GM18951 (cell line): ENCODE data around the gene THAP12.

ENCODE experiments used
- POLR2A ChIP-seq: IDR thresholded peaks from 4 replicates; pipeline ENCODE4 v1.6.1; 2011; ENCODE audit warnings: mild to moderate bottlenecking; ENCODE audit not compliant: insufficient read length, insufficient read depth; ENCODE audit errors: extremely low read depth
- in situ Hi-C: fragments of 300-500 bp; cut with MboI; formaldehyde crosslinking; loops from one replicate; pipeline ENCODE4 v1.12.0; 2022; ENCODE audit warnings: low sequenced_read_pairs, mixed read lengths, inconsistent platforms; ENCODE audit not compliant: unreplicated experiment

THAP12 gene

DNA sequence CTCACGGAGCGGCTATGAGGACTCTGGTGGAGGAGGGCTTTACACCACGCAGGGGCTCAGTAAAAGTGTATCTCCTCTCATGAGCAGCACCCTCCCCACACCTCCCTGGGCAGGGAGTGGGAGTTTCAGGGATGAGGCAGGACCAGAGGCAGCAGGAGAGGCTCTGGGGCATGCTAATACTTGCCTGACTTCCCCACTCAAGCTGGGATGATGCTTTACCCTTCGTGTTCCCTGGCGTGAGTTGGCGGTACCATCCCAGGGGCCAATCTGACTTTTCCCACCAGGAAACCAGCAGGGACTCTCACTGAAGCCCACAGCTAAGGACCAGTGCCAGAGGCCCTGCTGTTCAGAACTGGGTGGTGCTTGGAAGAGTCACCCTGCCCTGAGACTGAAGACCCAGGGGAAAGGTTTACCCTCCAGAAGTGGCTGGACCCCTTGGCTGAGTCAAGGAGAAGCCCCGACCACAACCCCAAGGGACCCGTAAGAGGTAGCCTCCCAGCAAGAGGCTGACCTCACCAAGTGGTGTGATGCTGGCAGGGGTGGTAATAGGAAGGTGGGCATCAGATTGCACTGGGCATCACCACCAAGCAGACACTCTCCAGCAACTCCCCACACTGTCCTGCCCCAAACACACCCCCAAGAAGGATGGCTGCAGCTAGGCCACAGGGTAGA lies 65.6 kb downstream of the THAP12 start:
- no peak for TF ChIP-seq POLR2A
- in situ Hi-C loops, result loop anchor here (10.0 kb wide), 2 partner anchors 101 to 431 kb away; no protein-coding TSS in a partner anchor

DNA sequence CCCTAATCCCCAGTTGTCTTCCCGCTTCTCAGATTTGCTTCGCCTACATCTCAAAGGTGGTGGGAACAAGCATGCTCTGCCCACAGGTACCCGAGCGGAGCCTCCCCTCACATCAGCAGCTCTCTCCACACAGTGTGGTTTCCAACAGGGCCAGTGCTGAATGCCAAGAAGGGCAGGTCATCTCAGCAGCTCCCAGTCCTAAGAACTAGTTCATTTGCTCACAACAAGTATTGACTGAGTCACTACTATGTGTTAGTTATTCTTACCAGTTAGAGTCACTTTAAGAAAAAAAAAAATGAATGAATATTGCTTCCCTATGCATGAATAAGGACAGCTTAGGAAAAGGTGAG lies 66.2 kb downstream of the THAP12 start:
- in situ Hi-C loops, result loop anchor here (10.0 kb wide), 2 partner anchors 100 to 430 kb away; no protein-coding TSS in a partner anchor
- TF ChIP-seq POLR2A, result no peak

DNA sequence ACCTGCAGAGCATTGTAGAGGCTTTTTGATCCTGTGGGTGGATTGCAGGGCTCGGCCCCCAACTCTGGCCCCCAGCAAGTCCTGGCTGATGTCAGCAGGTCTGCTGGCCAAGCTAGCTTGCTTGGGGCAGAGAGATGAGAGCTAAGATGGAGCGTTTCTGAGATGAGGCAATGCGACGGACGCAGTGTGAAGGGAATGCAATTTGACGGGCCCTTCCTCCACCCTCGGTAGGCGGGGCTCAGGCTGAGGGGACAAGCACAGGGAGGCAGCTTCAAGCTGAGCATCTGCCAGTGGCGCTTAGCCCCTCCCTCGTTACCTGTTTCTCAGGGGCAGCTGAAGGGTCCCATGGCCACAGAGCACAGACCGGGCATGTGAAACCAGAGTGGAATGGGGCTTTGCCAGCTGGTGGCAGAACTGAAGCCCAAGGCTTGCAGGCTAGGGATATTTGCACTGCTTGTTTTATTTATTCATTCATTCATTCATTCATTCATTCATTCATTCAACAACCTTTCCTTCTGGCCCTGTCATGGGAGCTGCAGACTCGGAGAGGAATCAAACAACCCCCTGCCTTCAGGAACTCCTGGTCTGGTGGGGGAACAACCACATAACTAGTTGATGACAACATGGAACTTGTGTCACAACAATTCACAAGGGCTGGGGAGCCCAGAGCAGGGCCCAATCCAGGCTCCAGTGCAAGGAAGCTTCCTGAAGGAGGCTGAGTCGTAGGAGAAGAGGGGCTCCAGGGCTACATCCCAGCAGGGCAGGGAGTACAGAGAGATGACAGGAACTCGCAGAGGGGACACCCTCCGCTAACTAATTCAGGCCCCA lies 66.8 kb downstream of the THAP12 start:
- no peak for TF ChIP-seq POLR2A
- in situ Hi-C loops, result loop anchor here (10.0 kb wide), 2 partner anchors 99 to 429 kb away; no protein-coding TSS in a partner anchor

DNA sequence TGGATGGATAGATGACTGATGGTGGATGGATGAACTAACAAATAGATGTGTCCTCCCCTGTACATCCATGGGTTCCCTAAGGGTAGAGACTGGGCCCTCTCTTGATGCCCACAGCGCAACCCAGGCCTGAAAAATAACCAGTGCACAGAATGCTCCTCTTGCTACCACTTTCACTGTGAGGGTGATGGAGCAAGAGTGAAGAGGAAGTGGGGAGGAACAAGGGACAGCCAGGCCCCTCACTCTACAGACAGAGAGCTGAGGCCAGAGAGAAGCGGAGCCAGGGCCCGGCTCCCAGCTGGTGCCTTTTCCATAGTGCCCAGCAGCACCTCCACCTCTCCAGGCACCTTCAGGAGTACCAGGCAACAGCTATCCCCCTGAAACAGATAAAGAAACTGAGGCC lies 67.7 kb downstream of the THAP12 start:
- in situ Hi-C loops, result loop anchor here (10.0 kb wide), 2 partner anchors 98 to 428 kb away; no protein-coding TSS in a partner anchor
- no peak for TF ChIP-seq POLR2A

DNA sequence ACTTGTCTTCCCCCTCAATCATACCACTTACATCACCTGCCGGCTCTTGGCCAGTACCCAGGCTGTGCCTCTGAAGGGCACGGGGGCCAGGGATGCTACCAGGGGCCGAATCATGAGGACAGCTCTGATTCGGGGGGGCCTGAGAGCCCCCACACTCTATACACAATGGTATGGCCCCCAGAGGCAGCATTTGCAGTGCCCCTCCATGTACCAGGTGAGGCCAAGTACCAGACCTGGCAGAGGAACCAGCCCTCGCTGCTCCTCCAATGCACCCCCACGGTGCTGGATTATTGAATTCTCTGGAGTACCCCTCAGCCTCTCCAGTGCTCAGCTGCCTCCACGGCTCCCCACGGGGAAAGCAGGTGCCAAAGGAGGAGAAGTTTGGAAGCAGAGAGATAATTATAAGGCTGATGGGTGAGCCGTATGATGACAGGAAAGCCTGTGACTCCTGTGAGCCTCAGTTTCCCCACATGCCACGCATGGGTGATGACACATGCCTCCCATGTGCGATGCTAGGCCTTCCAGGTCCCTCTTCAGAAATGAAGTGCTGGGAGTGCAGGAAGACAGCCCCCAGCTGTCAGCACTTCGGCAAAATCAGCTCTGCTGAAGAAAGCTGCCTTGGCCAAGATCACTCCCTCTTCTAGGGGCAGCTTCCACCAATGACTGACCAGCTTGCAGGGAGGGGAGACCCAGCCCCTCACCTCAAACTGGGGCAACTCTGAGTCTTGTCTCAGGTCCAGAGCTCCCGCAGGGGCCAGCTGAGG lies 69.9 kb downstream of the THAP12 start:
- in situ Hi-C loops, result loop anchor here (10.0 kb wide), 2 partner anchors 96 to 426 kb away; no protein-coding TSS in a partner anchor

DNA sequence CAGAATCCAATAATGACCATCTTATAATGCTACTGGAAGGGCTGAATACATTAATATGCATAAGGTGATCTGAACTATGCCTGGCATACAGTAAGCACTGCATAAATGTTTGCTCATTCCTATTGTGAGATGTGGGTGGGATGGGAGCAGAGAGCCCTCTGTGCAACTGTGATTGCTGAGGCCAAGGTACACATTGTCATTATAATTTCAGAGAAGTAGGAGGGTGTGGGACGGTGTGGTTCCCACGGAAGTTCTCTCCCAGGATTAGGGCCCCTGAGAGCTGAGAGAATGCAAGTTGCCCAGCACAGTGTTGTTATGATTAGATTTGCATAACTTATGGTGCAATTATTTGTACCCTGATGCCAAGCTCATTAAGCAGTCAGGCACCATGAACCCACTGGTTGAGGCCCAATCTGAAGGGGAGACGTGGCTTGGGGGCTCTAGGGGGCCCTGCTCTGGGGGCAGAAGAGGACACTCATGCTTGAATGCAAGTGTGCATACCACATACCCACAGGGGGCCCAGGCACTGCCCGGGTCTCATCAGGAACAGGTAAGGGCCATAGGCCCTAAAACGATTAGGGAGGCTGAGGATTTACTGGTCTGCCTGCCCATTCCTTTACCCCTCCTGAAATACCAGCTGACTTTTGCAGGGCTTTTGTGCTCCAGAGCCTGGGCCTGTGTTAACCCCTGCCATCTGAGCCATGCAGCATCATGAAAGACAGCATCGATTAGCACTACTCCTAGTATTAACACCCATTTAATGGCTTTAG lies 72.8 kb downstream of the THAP12 start:
- in situ Hi-C loops, result no loop called here
- TF ChIP-seq POLR2A, result no peak

More for the DNA sequence above, 69.9 kb downstream of the THAP12 start:
- no peak for TF ChIP-seq POLR2A

DNA sequence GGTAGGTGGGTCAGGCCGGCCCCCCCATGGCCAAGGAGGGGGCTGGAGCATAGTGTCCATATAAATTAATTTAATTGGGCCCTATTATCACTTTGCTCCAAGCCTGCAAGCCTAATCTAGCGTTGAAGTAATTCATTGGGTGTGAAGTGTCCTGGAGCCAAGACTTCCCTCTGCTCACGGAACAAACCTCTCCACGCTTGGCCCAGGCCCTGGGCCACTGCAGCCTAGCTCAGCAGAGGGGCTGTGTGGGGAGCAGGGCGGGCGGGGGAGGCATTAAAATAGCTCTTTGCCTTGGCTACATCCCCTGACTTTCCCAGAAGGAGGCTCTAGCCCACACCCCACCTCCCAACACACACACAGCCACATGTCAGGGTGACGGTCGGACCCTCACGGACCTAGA lies 73.5 kb downstream of the THAP12 start:
- no peak for TF ChIP-seq POLR2A
- in situ Hi-C loops, result no loop called here

DNA sequence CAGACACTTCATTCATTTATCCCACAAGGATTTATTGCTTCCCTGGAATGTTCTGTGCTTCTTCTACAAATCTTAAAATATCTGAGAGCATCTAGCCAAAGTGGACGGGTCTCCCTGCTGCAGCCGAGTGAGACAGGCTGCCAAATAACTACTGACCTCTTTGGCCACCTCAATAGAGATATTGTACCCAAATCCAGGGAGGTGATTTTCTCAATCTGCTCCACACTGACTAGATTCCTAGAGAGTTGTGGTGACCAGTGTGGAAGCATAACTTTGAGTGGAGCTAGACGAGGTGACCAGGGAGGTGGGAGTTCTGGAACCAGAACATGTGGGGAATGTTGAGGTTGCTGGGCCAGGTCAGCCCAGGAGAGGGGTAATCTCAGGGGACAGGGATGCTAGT lies 77.5 kb downstream of the THAP12 start:
- no peak for TF ChIP-seq POLR2A
- in situ Hi-C loops, result no loop called here

DNA sequence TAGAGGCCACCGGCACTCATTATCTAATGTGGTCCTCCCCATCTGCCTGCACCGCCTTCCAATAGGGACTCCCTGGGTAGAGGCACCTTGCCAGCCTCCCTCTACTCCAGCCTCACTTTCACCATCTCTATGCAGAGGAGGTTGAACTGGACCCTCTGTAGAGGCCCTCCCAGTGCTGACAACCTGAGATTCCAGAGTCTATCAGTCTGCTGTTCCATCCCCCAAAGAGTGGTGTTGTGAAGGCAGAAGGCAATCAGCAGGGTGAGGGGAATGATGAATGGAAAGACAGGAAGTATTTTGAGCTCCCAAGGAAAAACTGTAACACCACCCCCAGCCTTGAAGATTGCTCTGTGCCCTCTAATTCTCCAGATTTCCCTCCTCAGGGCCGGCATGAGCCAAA lies 77.9 kb downstream of the THAP12 start:
- TF ChIP-seq POLR2A, result no peak
- in situ Hi-C loops, result no loop called here
